ENCODE data around the gene ANGPTL2. TPM values are rescaled to one million over a fixed set of nuclear protein-coding genes. Genes with fewer than 3 reads are reported as not detected.
A peak's percentile ranks its signal among the peaks of the same experiment; 100 is the strongest.

Gene ANGPTL2
- total and polyA plus RNA-seq, 4 donors, result 0.93 to 3.2 (median 1.9) TPM

DNA sequence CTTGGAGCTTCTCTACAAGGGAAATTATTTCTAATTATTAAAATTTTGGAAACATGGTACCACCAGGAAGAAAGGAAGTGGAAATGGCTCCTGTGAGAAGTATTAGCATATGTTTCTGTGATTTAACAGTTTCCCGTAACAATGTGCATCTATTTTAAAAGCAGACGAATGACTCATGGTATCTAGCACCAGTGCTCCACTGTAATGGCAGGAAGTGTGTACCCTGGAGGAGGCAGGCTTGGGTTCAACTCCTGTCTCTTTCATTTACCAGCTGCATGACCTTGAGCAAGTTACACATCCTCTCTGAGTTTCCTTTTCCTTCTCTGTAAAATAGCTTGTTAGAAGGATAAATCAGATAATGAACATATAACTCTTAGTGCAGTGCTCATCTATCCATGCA, 41.0 kb upstream of the ANGPTL2 start:
- no peak overlapping the region for H3K9ac ChIP-seq (ENCODE audit: low read depth in 1 of 2, low read length in 2 of 2)
- WGBS, result 73% methylated on average over 2 of the region's 2 CpGs
- no peak overlapping the region for H3K27ac ChIP-seq (ENCODE audit: low read depth in 1 of 2, low read length in 2 of 2)
- H3K4me1 ChIP-seq (ENCODE audit: control insufficient read depth in 4 of 4, insufficient read depth in 4 of 4, low read length in 3 of 4), result peaks cover 0 to 14% (median 7%) of the 10 kb centered on the region in 4 donors
- no peak for TF ChIP-seq HNF4A (conservative IDR thresholded peaks at IDR 0.05)
- TF ChIP-seq HNF4G (IDR thresholded peaks at IDR 0.05), result no peak
- TF ChIP-seq NR2F2 (IDR thresholded peaks at IDR 0.05), result peak; percentile 45
- DNase-seq (ENCODE audit: low spot score), result no peak
- no peaks in the 10 kb centered on the region for H3K9me3 ChIP-seq (ENCODE audit: control insufficient read depth in 4 of 4, low read length in 3 of 4)
- H3K4me3 ChIP-seq (ENCODE audit: low read depth in 1 of 3, low read length in 3 of 3), result no peak overlapping the region
- H3K27me3 ChIP-seq (ENCODE audit: control insufficient read depth in 4 of 4, insufficient read depth in 4 of 4, low read length in 3 of 4), result no peaks in the 10 kb centered on the region
- no peaks in the 10 kb centered on the region for H3K36me3 ChIP-seq (ENCODE audit: control insufficient read depth in 4 of 4, insufficient read depth in 3 of 4, low read depth in 1 of 4, low read length in 3 of 4)

DNA sequence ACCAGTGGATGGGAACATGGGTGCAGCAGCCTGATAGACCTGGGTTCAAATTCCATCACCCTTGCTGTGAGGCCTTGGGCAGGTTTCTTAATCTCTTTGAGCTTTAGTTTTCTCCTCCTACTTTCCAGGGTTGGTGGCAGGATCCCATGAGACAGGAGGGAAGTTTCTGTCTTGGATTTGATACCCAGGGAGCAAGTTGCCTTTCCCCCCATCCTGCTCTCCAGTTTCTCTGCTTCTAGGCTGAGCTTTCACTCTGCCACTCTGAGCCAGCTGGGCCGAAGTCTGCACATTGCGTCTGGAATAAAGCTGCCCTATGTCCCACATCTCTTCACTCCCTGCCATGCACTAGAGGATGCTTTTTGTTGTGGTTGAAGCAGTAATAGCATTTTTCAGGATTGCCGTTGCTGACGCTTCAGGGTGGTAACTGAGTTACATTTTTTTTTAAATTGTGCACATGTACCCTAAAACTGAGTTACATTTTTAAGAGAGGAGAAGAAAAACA, 40.5 kb upstream of the ANGPTL2 start:
- Histone ChIP-seq H3K27me3 (ENCODE audit: control insufficient read depth in 4 of 4, insufficient read depth in 4 of 4, low read length in 3 of 4) (no peaks in the 10 kb centered on the region), H3K4me1 (ENCODE audit: control insufficient read depth in 4 of 4, insufficient read depth in 4 of 4, low read length in 3 of 4) (peaks cover 0 to 14% (median 7%) of the 10 kb centered on the region in 4 donors), H3K27ac (ENCODE audit: low read depth in 1 of 2, low read length in 2 of 2) (no peak overlapping the region), H3K9ac (ENCODE audit: low read depth in 1 of 2, low read length in 2 of 2) (no peak overlapping the region), H3K4me3 (ENCODE audit: low read depth in 1 of 3, low read length in 3 of 3) (no peak overlapping the region), H3K9me3 (ENCODE audit: control insufficient read depth in 4 of 4, low read length in 3 of 4) (no peaks in the 10 kb centered on the region), H3K36me3 (ENCODE audit: control insufficient read depth in 4 of 4, insufficient read depth in 3 of 4, low read depth in 1 of 4, low read length in 3 of 4) (no peaks in the 10 kb centered on the region)
- DNase-seq (ENCODE audit: low spot score), result no peak
- TF ChIP-seq EGR1 (IDR thresholded peaks at IDR 0.05; ENCODE audit: low read depth in 2 of 2) (no peak), YY1 (IDR thresholded peaks at IDR 0.05) (no peak), RAD21 (IDR thresholded peaks at IDR 0.05) (no peak), HNF4G (IDR thresholded peaks at IDR 0.05) (no peak), FOXA1 (IDR thresholded peaks at IDR 0.05) (no peak), SP1 (IDR thresholded peaks at IDR 0.05) (no peak)
- TF ChIP-seq, protein P1, sequence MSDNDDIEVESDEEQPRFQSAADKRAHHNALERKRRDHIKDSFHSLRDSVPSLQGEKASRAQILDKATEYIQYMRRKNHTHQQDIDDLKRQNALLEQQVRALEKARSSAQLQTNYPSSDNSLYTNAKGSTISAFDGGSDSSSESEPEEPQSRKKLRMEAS (IDR thresholded peaks at IDR 0.05), result no peak
- 91% methylated on average over 4 of the region's 4 CpGs for WGBS

DNA sequence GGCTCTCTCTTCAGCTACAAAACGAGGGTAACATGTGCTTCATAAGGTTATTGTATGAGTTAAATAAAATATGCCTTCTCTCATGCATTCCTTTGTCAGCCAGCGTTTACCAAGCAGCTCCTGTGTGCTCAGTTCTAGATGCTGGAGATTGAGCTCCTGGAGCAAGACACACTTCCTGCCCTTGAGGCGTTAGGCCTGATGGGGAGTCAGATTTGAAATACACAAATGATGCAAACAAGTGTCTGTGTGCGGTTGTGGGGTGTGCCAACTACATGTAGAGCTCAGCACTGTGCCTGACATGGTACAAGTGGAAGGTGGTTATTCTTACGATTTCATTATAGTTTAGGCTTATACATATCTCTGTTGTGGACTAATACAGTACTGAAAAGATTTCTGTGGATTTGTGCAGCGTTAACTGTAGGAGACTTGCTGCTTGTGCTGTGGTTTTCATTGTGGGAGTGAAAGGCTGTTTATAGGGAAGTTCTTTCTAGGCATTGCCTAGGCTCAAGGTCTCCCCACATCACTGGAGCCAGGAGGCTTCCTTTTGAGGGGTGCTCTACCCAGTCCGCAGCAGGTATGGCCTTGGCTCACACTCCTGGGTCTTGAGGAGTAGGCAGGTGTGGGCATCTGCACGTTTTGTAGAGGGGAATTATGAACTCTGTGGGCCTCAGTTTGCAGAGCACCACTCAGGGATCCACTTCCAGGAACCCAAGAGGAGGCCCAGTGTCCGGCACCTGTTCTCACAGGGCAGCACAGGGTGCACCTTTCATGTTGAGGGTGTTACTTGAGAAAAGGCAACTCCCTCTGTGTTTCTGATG, 39.8 kb upstream of the ANGPTL2 start:
- H3K27me3 ChIP-seq (ENCODE audit: control insufficient read depth in 4 of 4, insufficient read depth in 4 of 4, low read length in 3 of 4), result no peaks in the 10 kb centered on the region
- no peak overlapping the region for H3K4me3 ChIP-seq (ENCODE audit: low read depth in 1 of 3, low read length in 3 of 3)
- peaks cover 0 to 14% (median 7%) of the 10 kb centered on the region in 4 donors for H3K4me1 ChIP-seq (ENCODE audit: control insufficient read depth in 4 of 4, insufficient read depth in 4 of 4, low read length in 3 of 4)
- H3K27ac ChIP-seq (ENCODE audit: low read depth in 1 of 2, low read length in 2 of 2), result no peak overlapping the region
- H3K9ac ChIP-seq (ENCODE audit: low read depth in 1 of 2, low read length in 2 of 2), result no peak overlapping the region
- H3K36me3 ChIP-seq (ENCODE audit: control insufficient read depth in 4 of 4, insufficient read depth in 3 of 4, low read depth in 1 of 4, low read length in 3 of 4), result no peaks in the 10 kb centered on the region
- TF ChIP-seq GABPA (IDR thresholded peaks at IDR 0.05 in 1 of 2, conservative IDR thresholded peaks at IDR 0.05 in 1 of 2), result no peak
- TF ChIP-seq TAF1 (conservative IDR thresholded peaks at IDR 0.05), result no peak
- TF ChIP-seq FOXA2 (IDR thresholded peaks at IDR 0.05), result no peak
- no peak for TF ChIP-seq RAD21 (IDR thresholded peaks at IDR 0.05)
- TF ChIP-seq, protein P2, sequence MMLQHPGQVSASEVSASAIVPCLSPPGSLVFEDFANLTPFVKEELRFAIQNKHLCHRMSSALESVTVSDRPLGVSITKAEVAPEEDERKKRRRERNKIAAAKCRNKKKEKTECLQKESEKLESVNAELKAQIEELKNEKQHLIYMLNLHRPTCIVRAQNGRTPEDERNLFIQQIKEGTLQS (IDR thresholded peaks at IDR 0.05), result no peak
- no peak for TF ChIP-seq JUND (IDR thresholded peaks at IDR 0.05)
- TF ChIP-seq, protein P3, sequence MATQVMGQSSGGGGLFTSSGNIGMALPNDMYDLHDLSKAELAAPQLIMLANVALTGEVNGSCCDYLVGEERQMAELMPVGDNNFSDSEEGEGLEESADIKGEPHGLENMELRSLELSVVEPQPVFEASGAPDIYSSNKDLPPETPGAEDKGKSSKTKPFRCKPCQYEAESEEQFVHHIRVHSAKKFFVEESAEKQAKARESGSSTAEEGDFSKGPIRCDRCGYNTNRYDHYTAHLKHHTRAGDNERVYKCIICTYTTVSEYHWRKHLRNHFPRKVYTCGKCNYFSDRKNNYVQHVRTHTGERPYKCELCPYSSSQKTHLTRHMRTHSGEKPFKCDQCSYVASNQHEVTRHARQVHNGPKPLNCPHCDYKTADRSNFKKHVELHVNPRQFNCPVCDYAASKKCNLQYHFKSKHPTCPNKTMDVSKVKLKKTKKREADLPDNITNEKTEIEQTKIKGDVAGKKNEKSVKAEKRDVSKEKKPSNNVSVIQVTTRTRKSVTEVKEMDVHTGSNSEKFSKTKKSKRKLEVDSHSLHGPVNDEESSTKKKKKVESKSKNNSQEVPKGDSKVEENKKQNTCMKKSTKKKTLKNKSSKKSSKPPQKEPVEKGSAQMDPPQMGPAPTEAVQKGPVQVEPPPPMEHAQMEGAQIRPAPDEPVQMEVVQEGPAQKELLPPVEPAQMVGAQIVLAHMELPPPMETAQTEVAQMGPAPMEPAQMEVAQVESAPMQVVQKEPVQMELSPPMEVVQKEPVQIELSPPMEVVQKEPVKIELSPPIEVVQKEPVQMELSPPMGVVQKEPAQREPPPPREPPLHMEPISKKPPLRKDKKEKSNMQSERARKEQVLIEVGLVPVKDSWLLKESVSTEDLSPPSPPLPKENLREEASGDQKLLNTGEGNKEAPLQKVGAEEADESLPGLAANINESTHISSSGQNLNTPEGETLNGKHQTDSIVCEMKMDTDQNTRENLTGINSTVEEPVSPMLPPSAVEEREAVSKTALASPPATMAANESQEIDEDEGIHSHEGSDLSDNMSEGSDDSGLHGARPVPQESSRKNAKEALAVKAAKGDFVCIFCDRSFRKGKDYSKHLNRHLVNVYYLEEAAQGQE (IDR thresholded peaks at IDR 0.05), result no peak
- no peak for TF ChIP-seq NR2F2 (IDR thresholded peaks at IDR 0.05)
- no peak for TF ChIP-seq HNF4A (conservative IDR thresholded peaks at IDR 0.05)
- TF ChIP-seq EGR1 (IDR thresholded peaks at IDR 0.05; ENCODE audit: low read depth in 2 of 2), result no peak
- TF ChIP-seq FOXA1 (IDR thresholded peaks at IDR 0.05), result no peak
- no peak for TF ChIP-seq RXRA (IDR thresholded peaks at IDR 0.05)
- TF ChIP-seq, protein P4, sequence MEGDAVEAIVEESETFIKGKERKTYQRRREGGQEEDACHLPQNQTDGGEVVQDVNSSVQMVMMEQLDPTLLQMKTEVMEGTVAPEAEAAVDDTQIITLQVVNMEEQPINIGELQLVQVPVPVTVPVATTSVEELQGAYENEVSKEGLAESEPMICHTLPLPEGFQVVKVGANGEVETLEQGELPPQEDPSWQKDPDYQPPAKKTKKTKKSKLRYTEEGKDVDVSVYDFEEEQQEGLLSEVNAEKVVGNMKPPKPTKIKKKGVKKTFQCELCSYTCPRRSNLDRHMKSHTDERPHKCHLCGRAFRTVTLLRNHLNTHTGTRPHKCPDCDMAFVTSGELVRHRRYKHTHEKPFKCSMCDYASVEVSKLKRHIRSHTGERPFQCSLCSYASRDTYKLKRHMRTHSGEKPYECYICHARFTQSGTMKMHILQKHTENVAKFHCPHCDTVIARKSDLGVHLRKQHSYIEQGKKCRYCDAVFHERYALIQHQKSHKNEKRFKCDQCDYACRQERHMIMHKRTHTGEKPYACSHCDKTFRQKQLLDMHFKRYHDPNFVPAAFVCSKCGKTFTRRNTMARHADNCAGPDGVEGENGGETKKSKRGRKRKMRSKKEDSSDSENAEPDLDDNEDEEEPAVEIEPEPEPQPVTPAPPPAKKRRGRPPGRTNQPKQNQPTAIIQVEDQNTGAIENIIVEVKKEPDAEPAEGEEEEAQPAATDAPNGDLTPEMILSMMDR (IDR thresholded peaks at IDR 0.05; ENCODE audit: low read depth, low read length, missing input control), result no peak
- TF ChIP-seq YY1 (IDR thresholded peaks at IDR 0.05), result no peak
- TF ChIP-seq, protein P5, sequence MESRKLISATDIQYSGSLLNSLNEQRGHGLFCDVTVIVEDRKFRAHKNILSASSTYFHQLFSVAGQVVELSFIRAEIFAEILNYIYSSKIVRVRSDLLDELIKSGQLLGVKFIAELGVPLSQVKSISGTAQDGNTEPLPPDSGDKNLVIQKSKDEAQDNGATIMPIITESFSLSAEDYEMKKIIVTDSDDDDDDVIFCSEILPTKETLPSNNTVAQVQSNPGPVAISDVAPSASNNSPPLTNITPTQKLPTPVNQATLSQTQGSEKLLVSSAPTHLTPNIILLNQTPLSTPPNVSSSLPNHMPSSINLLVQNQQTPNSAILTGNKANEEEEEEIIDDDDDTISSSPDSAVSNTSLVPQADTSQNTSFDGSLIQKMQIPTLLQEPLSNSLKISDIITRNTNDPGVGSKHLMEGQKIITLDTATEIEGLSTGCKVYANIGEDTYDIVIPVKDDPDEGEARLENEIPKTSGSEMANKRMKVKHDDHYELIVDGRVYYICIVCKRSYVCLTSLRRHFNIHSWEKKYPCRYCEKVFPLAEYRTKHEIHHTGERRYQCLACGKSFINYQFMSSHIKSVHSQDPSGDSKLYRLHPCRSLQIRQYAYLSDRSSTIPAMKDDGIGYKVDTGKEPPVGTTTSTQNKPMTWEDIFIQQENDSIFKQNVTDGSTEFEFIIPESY (IDR thresholded peaks at IDR 0.05), result no peak
- TF ChIP-seq, protein P1 (IDR thresholded peaks at IDR 0.05), result no peak
- TF ChIP-seq HNF4G (IDR thresholded peaks at IDR 0.05), result no peak
- TF ChIP-seq SP1 (IDR thresholded peaks at IDR 0.05), result no peak
- H3K9me3 ChIP-seq (ENCODE audit: control insufficient read depth in 4 of 4, low read length in 3 of 4), result no peaks in the 10 kb centered on the region
- WGBS, result 79% methylated on average over 9 of the region's 9 CpGs
- no peak for DNase-seq (ENCODE audit: low spot score)
